Retinal pigment epithelial cell (primary cell): ENCODE results near the gene KLHL17.

ENCODE experiments used
- DNase-seq: peaks from one replicate; pipeline ENCODE4 v3.0.0-alpha.2; 2010; ENCODE audit warnings: low read depth
- H3K4me3 ChIP-seq: 2 replicates; pipeline ENCODE4 v1.5.1; 2011; ENCODE audit warnings: mild to moderate bottlenecking, low read length, control low read depth, moderate library complexity
- CTCF ChIP-seq: conservative IDR thresholded peaks from 2 replicates; pipeline ENCODE4 v1.5.1; 2011; ENCODE audit warnings: low read depth, low read length, control low read depth, inconsistent platforms

KLHL17 gene

GRCh38 chr1:933603-933940 lies 26.8 kb upstream of the KLHL17 start:
- TF ChIP-seq CTCF, result no peak
- DNase-seq, result no peak
- H3K4me3 ChIP-seq, result no peak overlapping the region

- TF ChIP-seq CTCF, result no peak
- peak overlapping the region; percentile 7 for H3K4me3 ChIP-seq
- DNase-seq, result no peak
Observed at GRCh38 chr1:934991-935750, 25.2 kb upstream of the KLHL17 start.

- TF ChIP-seq CTCF, result no peak
- H3K4me3 ChIP-seq, result no peak overlapping the region
- DNase-seq, result peak; percentile 59
Observed at GRCh38 chr1:935751-936231, 24.6 kb upstream of the KLHL17 start.

- H3K4me3 ChIP-seq, result no peak overlapping the region
- no peak for TF ChIP-seq CTCF
- no peak for DNase-seq
Observed at GRCh38 chr1:936348-937264, 23.8 kb upstream of the KLHL17 start.

GRCh38 chr1:937521-937920 lies 22.9 kb upstream of the KLHL17 start:
- no peak for TF ChIP-seq CTCF
- no peak for DNase-seq
- H3K4me3 ChIP-seq, result no peak overlapping the region

GRCh38 chr1:938088-938683 lies 22.2 kb upstream of the KLHL17 start:
- TF ChIP-seq CTCF, result peak; percentile 69
- H3K4me3 ChIP-seq, result no peak overlapping the region
- peak; percentile 38 for DNase-seq
